Uterus (tissue), 2 donors: ENCODE data around the gene HOXC12.

ENCODE experiments used
- CTCF ChIP-seq, 4 experiments: fragments of 200-600 bp in 2 of 4; fragments of 450-650 bp in 2 of 4; sonication (generic) in 2 of 4; IDR thresholded peaks; one replicate each; pipeline ENCODE4 v1.5.1; 2016 to 2019; ENCODE audit warnings: antibody characterized with exemption in 4 of 4, mild to moderate bottlenecking in 2 of 4, moderate library complexity in 1 of 4
- POLR2A ChIP-seq, 2 donors: fragments of 450-650 bp; IDR thresholded peaks; one replicate each; pipeline ENCODE4 v1.6.1; 2016; ENCODE audit warnings: antibody characterized with exemption in 2 of 2, mild to moderate bottlenecking in 1 of 2, moderate library complexity in 1 of 2

DNA sequence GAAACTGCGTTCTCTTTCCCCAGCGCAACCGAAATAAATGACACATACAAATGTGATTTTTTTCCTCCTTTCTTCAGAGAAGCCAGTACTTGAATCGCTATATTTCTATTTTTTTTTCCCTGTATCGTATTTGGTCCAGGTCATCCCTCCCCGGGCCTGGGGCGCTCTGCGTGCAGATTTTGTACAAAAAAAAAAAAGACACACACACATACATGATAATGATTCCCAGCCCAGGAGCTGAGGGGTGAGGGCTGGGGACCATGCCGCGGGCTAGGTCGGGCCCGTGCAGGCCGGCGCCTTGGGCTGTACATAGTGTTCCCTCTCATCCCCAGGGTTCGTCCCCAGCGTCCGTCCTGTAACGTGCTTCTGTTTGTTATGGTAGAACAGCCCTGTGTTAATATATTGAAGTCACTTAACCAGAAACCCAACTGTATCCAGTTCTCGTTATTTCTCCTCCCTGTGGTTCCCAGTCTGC is 48.2 kb downstream of the HOXC12 start:
- TF ChIP-seq CTCF (IDR thresholded peaks at IDR 0.05) (no peak), POLR2A (IDR thresholded peaks at IDR 0.05) (no peak)
